ENCODE measurements around the gene CACNG7. TPM values are rescaled to one million over a fixed set of nuclear protein-coding genes. Genes with fewer than 3 reads are reported as not detected.

The CACNG7 gene
- total RNA-seq, 6 experiments from 2014 or later = not detected

- H3K36me3 ChIP-seq = no peaks in the 10 kb centered on the region
- ATAC-seq (no peak), DNase-seq (peak in 1 of 3 donors; percentile 18)
- no peak overlapping the region for H3K4me3 ChIP-seq
- H3K27ac ChIP-seq = no peak overlapping the region
- 40% methylated on average over 8 of the region's 10 CpGs for WGBS (ENCODE audit: insufficient coverage, low coverage, low lambda C conversion rate, missing lambda C conversion rate)
- no peak for TF ChIP-seq POLR2A (IDR thresholded peaks at IDR 0.05)
- TF ChIP-seq, protein P1, sequence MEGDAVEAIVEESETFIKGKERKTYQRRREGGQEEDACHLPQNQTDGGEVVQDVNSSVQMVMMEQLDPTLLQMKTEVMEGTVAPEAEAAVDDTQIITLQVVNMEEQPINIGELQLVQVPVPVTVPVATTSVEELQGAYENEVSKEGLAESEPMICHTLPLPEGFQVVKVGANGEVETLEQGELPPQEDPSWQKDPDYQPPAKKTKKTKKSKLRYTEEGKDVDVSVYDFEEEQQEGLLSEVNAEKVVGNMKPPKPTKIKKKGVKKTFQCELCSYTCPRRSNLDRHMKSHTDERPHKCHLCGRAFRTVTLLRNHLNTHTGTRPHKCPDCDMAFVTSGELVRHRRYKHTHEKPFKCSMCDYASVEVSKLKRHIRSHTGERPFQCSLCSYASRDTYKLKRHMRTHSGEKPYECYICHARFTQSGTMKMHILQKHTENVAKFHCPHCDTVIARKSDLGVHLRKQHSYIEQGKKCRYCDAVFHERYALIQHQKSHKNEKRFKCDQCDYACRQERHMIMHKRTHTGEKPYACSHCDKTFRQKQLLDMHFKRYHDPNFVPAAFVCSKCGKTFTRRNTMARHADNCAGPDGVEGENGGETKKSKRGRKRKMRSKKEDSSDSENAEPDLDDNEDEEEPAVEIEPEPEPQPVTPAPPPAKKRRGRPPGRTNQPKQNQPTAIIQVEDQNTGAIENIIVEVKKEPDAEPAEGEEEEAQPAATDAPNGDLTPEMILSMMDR (IDR thresholded peaks at IDR 0.05) = no peak
- H3K27me3 ChIP-seq = no peaks in the 10 kb centered on the region
- intact Hi-C loops (cut with DNase I) = no loop called here
- no peaks in the 10 kb centered on the region for H3K9me3 ChIP-seq
- no peaks in the 10 kb centered on the region for H3K4me1 ChIP-seq
Measured at GRCh38 chr19:53971673-53972072, 62.6 kb downstream of the CACNG7 start.

DNA sequence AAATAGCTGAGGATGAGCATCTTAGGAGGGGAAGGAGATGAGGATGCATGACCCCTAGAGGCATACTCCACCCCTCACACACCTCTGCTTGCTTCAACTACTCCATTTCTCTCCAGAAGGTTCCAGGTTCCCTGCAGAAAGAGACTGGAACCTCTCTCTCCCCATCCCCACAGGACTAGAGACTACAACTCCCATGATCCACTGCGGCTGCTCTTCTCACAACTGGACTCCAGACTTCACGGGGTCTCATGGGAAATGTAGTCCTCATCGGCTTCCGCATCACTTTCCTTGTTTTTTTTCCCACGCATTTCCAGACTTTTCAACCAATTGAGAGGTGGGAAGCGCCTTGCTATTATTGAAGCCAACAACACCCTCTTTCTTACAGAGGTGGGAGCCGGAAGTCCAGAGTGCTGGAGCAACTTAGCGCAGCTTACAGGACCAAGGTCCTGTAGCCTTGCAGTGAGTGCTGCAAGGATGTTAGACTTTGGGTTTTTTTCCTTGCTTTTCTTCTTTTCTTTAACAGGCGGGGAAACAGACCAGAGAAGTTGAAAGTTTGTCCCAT, 68.4 kb downstream of the CACNG7 start:
- DNase-seq (peak in 2 of 3 donors; percentile 58 to 67), ATAC-seq (peak; percentile 75 to 91 (median 84))
- H3K4me1 ChIP-seq = no peaks in the 10 kb centered on the region
- H3K27ac ChIP-seq = no peak overlapping the region
- no peaks in the 10 kb centered on the region for H3K36me3 ChIP-seq
- intact Hi-C loops (cut with DNase I) = no loop called here
- peak overlapping the region in 1 of 3 donors; percentile 19 for H3K4me3 ChIP-seq
- TF ChIP-seq, protein P1 (IDR thresholded peaks at IDR 0.05) = no peak
- no peak for TF ChIP-seq POLR2A (IDR thresholded peaks at IDR 0.05)
- H3K27me3 ChIP-seq = peaks cover 0 to 21% of the 10 kb centered on the region in 2 donors
- no peaks in the 10 kb centered on the region for H3K9me3 ChIP-seq
- 0% methylated on average over 9 of the region's 9 CpGs for WGBS (ENCODE audit: insufficient coverage, low coverage, low lambda C conversion rate, missing lambda C conversion rate)

GRCh38 chr19:53977991-53978731, 69.1 kb downstream of the CACNG7 start:
- DNase-seq (peak in 2 of 3 donors; percentile 57 to 64), ATAC-seq (peak; percentile 26 to 63 (median 37))
- H3K27me3 ChIP-seq = peaks cover 0 to 21% of the 10 kb centered on the region in 2 donors
- no peaks in the 10 kb centered on the region for H3K9me3 ChIP-seq
- no peaks in the 10 kb centered on the region for H3K4me1 ChIP-seq
- H3K27ac ChIP-seq = no peak overlapping the region
- WGBS (ENCODE audit: insufficient coverage, low coverage, low lambda C conversion rate, missing lambda C conversion rate) = 8% methylated on average over 24 of the region's 54 CpGs
- intact Hi-C loops (cut with DNase I) = no loop called here
- H3K36me3 ChIP-seq = no peaks in the 10 kb centered on the region
- no peak for TF ChIP-seq POLR2A (IDR thresholded peaks at IDR 0.05)
- TF ChIP-seq, protein P1 (IDR thresholded peaks at IDR 0.05) = no peak
- H3K4me3 ChIP-seq = peak overlapping the region in 1 of 3 donors; percentile 19

DNA sequence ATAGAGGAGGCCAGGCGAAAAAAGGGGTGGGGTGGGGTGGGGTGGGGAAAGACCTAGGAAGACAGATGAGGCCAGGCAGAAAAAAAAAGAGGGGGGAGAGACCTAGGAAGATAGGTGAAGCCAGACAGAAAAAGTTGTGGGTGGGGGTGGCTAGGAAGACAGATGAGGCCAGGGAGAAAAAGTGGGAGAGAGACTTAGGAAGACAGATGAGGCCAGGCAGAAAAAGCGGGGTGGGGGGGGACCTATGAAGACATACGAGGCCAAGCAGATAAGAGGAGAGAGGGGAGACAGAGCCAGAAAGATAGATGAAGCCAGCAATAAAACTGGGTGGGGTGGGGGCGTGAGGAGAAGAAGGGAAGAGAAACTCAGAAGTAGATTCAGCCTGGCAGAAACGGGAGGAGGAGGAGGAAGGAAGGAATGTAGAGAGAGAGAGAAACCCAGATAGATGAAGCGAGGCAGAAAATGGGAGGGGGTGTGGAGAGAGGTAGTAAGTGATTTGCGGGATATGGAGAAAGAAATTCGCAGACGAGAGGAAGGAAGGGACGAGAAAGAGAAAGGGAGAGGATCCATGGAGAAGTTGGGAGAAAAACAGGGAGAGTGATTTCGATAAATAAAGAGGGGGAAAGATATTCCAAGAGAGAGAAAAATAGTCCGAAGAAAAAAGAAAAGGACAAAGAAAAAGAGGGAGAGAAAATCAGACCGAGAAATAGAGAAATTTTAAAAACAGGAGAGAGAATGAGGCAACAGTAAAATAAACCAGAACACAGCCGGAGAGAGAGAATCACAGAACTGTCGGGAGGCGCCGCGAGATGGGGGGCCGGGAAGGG, 70.1 kb downstream of the CACNG7 start:
- H3K36me3 ChIP-seq = no peaks in the 10 kb centered on the region
- peaks cover 0 to 21% of the 10 kb centered on the region in 2 donors for H3K27me3 ChIP-seq
- H3K9me3 ChIP-seq = no peaks in the 10 kb centered on the region
- H3K27ac ChIP-seq = no peak overlapping the region
- intact Hi-C loops (cut with DNase I) = no loop called here
- H3K4me3 ChIP-seq = no peak overlapping the region
- no peak for ATAC-seq
- no peak for DNase-seq
- H3K4me1 ChIP-seq = no peaks in the 10 kb centered on the region
- TF ChIP-seq, protein P1 (IDR thresholded peaks at IDR 0.05) = no peak
- no peak for TF ChIP-seq POLR2A (IDR thresholded peaks at IDR 0.05)
- WGBS (ENCODE audit: insufficient coverage, low coverage, low lambda C conversion rate, missing lambda C conversion rate) = 3% methylated on average over 18 of the region's 19 CpGs

Data from right lobe of liver (tissue), 6 donors.